ENCODE data around the gene AP3S2. TPM values are rescaled to one million over a fixed set of nuclear protein-coding genes. Genes with fewer than 3 reads are reported as not detected.
"Not testable (repeated sequence)": the region's sequence is repeated elsewhere in the genome, so short reads cannot be mapped to it uniquely, and the experiment has no call there.

Gene AP3S2
- total RNA-seq, 1 donor from 2014 or later, result 28.5 TPM

GRCh38 chr15:89837134-89837829, 56.5 kb downstream of the AP3S2 start:
- intact Hi-C loops (cut with micrococcal nuclease), result no loop called here

- intact Hi-C loops (cut with micrococcal nuclease), result no loop called here
Measured at GRCh38 chr15:89836267-89837133, 57.3 kb downstream of the AP3S2 start.

- intact Hi-C loops (cut with micrococcal nuclease), result no loop called here
Measured at GRCh38 chr15:89835176-89835564, 58.6 kb downstream of the AP3S2 start.

GRCh38 chr15:89834465-89835175, 59.2 kb downstream of the AP3S2 start:
- intact Hi-C loops (cut with micrococcal nuclease), result not testable (repeated sequence)

- intact Hi-C loops (cut with micrococcal nuclease), result no loop called here
Measured at GRCh38 chr15:89833966-89834365, 59.8 kb downstream of the AP3S2 start.

GRCh38 chr15:89830639-89831038, 63.2 kb downstream of the AP3S2 start:
- intact Hi-C loops (cut with micrococcal nuclease), result no loop called here

- intact Hi-C loops (cut with micrococcal nuclease), result no loop called here
Measured at GRCh38 chr15:89829616-89830440, 64.0 kb downstream of the AP3S2 start.

- intact Hi-C loops (cut with micrococcal nuclease), result no loop called here
Measured at GRCh38 chr15:89829161-89829560, 64.6 kb downstream of the AP3S2 start.

- intact Hi-C loops (cut with micrococcal nuclease), result no loop called here
Measured at GRCh38 chr15:89828281-89829145, 65.3 kb downstream of the AP3S2 start.

GRCh38 chr15:89827829-89828228, 66.0 kb downstream of the AP3S2 start:
- intact Hi-C loops (cut with micrococcal nuclease), result no loop called here

GRCh38 chr15:89826671-89827655, 66.8 kb downstream of the AP3S2 start:
- intact Hi-C loops (cut with micrococcal nuclease), result no loop called here

- intact Hi-C loops (cut with micrococcal nuclease), result no loop called here
Measured at GRCh38 chr15:89825271-89825940, 68.4 kb downstream of the AP3S2 start.

GRCh38 chr15:89824607-89824867, 69.3 kb downstream of the AP3S2 start:
- intact Hi-C loops (cut with micrococcal nuclease), result no loop called here

- intact Hi-C loops (cut with micrococcal nuclease), result no loop called here
Measured at GRCh38 chr15:89823836-89824606, 69.8 kb downstream of the AP3S2 start.

GRCh38 chr15:89822951-89823711, 70.7 kb downstream of the AP3S2 start:
- intact Hi-C loops (cut with micrococcal nuclease), result no loop called here

GRCh38 chr15:89822611-89822950, 71.2 kb downstream of the AP3S2 start:
- intact Hi-C loops (cut with micrococcal nuclease), result no loop called here

- intact Hi-C loops (cut with micrococcal nuclease), result no loop called here
Measured at GRCh38 chr15:89822026-89822425, 71.8 kb downstream of the AP3S2 start.
